ENCODE measurements around the gene NKIRAS1. TPM values are rescaled to one million over a fixed set of nuclear protein-coding genes. Genes with fewer than 3 reads are reported as not detected.
"Not testable (repeated sequence)": the region's sequence is repeated elsewhere in the genome, so short reads cannot be mapped to it uniquely, and the experiment has no call there.

The NKIRAS1 gene
- total RNA-seq, 1 experiment from 2014 or later, result 7.7 TPM

DNA sequence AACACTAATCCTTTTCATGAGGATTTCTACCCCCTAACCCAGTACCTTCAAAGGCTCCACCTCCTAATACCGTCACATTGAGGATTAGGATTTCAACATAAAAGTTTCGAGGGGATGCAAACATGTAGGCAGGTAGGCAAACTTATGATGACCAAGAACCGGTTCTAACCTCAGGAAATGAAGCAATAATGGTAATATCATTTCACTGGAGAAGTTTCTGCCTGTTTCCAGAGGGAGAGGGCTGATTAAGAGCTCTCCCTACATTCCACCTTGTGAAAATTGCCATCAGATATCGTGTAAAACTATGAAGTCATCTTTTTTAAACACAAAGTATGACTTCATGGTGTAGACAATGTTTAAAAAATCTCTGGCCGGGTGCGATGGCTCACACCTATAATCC, 31.6 kb downstream of the NKIRAS1 start:
- Mint-ChIP-seq H3K27me3 (ENCODE audit: unreplicated experiment) (no peaks in the 10 kb centered on the region), H3K36me3 (ENCODE audit: insufficient read depth, unreplicated experiment) (peaks cover 11% of the 10 kb centered on the region), H3K27ac (ENCODE audit: unreplicated experiment) (no peak overlapping the region), H3K4me3 (ENCODE audit: low read depth, unreplicated experiment) (no peak overlapping the region), H3K9me3 (ENCODE audit: low read depth, unreplicated experiment) (no peaks in the 10 kb centered on the region), H3K4me1 (ENCODE audit: low read depth, unreplicated experiment) (no peaks in the 10 kb centered on the region)
- no peak for DNase-seq
- intact Hi-C loops (cut with micrococcal nuclease; ENCODE audit: unreplicated experiment), result loop anchor here (5.0 kb wide), 1 partner anchor 112 kb away; no protein-coding TSS in a partner anchor
- BruUV-seq (replicated peaks), result no TSS peak
- CTCF ChIA-PET, result interaction anchor here (0.8 kb wide), 1 partner anchor 157 kb away, joined by 3 read pairs; no protein-coding TSS in a partner anchor
- TF ChIP-seq, protein P1, sequence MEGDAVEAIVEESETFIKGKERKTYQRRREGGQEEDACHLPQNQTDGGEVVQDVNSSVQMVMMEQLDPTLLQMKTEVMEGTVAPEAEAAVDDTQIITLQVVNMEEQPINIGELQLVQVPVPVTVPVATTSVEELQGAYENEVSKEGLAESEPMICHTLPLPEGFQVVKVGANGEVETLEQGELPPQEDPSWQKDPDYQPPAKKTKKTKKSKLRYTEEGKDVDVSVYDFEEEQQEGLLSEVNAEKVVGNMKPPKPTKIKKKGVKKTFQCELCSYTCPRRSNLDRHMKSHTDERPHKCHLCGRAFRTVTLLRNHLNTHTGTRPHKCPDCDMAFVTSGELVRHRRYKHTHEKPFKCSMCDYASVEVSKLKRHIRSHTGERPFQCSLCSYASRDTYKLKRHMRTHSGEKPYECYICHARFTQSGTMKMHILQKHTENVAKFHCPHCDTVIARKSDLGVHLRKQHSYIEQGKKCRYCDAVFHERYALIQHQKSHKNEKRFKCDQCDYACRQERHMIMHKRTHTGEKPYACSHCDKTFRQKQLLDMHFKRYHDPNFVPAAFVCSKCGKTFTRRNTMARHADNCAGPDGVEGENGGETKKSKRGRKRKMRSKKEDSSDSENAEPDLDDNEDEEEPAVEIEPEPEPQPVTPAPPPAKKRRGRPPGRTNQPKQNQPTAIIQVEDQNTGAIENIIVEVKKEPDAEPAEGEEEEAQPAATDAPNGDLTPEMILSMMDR (IDR thresholded peaks at IDR 0.05; ENCODE audit: unreplicated experiment), result no peak

DNA sequence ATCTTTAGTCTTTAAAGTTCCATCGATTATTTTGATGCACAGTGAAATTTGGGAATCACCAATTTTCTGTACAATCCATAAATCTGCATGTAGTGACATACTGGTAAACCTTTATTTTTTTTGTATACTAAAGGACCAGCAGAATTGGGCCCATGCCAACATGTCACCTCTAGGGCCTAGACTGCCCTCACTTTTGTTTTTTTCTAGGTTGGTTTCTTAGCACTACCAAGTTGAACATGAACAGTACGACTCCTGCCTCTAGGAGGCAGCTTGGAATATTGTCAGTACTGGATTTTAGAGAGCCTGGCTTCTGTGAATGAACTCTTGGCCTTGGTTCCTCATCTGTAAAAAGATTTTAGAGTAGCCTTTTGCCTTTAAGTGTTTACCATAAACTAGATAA, 32.3 kb downstream of the NKIRAS1 start:
- no TSS peak for BruUV-seq (replicated peaks)
- no peak overlapping the region for H3K27ac Mint-ChIP-seq (ENCODE audit: unreplicated experiment)
- no peaks in the 10 kb centered on the region for H3K4me1 Mint-ChIP-seq (ENCODE audit: low read depth, unreplicated experiment)
- H3K9me3 Mint-ChIP-seq (ENCODE audit: low read depth, unreplicated experiment), result no peaks in the 10 kb centered on the region
- peaks cover 11% of the 10 kb centered on the region for H3K36me3 Mint-ChIP-seq (ENCODE audit: insufficient read depth, unreplicated experiment)
- no peaks in the 10 kb centered on the region for H3K27me3 Mint-ChIP-seq (ENCODE audit: unreplicated experiment)
- TF ChIP-seq, protein P1 (IDR thresholded peaks at IDR 0.05; ENCODE audit: unreplicated experiment), result no peak
- CTCF ChIA-PET, result interaction anchor here (0.8 kb wide), 1 partner anchor 156 kb away, joined by 3 read pairs; no protein-coding TSS in a partner anchor
- no peak for DNase-seq
- no peak overlapping the region for H3K4me3 Mint-ChIP-seq (ENCODE audit: low read depth, unreplicated experiment)
- intact Hi-C loops (cut with micrococcal nuclease; ENCODE audit: unreplicated experiment), result no loop called here

DNA sequence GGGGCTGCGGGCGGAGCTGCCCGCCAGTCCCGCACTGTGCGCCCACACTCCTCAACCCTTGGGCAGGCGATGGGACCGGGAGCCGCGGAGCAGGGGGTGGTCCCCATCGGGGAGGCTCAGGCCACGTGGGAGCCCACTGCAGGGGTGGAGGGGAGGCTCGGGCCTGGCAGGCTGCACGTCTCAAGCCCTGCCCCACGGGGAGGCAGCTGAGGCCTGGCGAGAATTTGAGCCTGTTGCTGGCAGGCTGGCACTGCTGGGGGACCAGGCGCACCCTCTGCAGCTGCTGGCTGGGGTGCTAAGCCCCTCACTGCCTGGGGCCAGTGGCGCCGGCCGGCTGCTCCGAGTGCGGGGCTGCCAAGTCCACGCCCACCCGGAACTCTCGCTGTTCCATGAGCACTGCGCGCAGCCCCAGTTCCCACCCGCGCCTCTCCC, 34.3 kb downstream of the NKIRAS1 start:
- no peak overlapping the region for H3K4me3 Mint-ChIP-seq (ENCODE audit: low read depth, unreplicated experiment)
- peaks cover 11% of the 10 kb centered on the region for H3K36me3 Mint-ChIP-seq (ENCODE audit: insufficient read depth, unreplicated experiment)
- CTCF ChIA-PET, result interaction anchor here (1.1 kb wide), 1 partner anchor 16 kb away, joined by 3 read pairs; no protein-coding TSS in a partner anchor
- TF ChIP-seq, protein P1 (IDR thresholded peaks at IDR 0.05; ENCODE audit: unreplicated experiment), result no peak
- H3K4me1 Mint-ChIP-seq (ENCODE audit: low read depth, unreplicated experiment), result no peaks in the 10 kb centered on the region
- intact Hi-C loops (cut with micrococcal nuclease; ENCODE audit: unreplicated experiment), result no loop called here
- H3K9me3 Mint-ChIP-seq (ENCODE audit: low read depth, unreplicated experiment), result no peaks in the 10 kb centered on the region
- no TSS peak for BruUV-seq (replicated peaks)
- no peak overlapping the region for H3K27ac Mint-ChIP-seq (ENCODE audit: unreplicated experiment)
- no peak for DNase-seq
- H3K27me3 Mint-ChIP-seq (ENCODE audit: unreplicated experiment), result no peaks in the 10 kb centered on the region

DNA sequence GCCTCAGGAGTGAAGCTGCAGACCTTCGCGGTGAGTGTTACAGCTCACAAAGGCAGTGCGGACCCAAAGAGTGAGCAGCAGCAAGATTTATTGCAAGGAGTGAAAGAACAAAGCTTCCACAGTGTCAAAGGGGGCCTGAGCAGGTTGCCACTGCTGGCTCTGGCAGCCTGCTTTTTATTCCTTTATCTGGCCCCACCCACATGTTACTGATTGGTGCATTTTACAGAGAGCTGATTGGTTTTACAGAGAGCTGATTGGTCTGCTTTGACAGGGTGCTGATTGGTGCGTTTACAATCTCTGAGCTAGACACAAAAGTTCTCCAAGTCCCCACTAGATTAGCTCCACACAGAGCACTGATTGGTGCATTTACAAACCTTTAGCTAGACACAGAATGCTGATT, 34.8 kb downstream of the NKIRAS1 start:
- intact Hi-C loops (cut with micrococcal nuclease; ENCODE audit: unreplicated experiment); H3K9me3 Mint-ChIP-seq (ENCODE audit: low read depth, unreplicated experiment); H3K4me1 Mint-ChIP-seq (ENCODE audit: low read depth, unreplicated experiment); H3K27ac Mint-ChIP-seq (ENCODE audit: unreplicated experiment); H3K27me3 Mint-ChIP-seq (ENCODE audit: unreplicated experiment); H3K4me3 Mint-ChIP-seq (ENCODE audit: low read depth, unreplicated experiment); DNase-seq; BruUV-seq (replicated peaks): not testable (repeated sequence)
- CTCF ChIA-PET, result interaction anchor here (1.1 kb wide), 1 partner anchor 16 kb away, joined by 3 read pairs; no protein-coding TSS in a partner anchor
- H3K36me3 Mint-ChIP-seq (ENCODE audit: insufficient read depth, unreplicated experiment), result peaks cover 11% of the 10 kb centered on the region

DNA sequence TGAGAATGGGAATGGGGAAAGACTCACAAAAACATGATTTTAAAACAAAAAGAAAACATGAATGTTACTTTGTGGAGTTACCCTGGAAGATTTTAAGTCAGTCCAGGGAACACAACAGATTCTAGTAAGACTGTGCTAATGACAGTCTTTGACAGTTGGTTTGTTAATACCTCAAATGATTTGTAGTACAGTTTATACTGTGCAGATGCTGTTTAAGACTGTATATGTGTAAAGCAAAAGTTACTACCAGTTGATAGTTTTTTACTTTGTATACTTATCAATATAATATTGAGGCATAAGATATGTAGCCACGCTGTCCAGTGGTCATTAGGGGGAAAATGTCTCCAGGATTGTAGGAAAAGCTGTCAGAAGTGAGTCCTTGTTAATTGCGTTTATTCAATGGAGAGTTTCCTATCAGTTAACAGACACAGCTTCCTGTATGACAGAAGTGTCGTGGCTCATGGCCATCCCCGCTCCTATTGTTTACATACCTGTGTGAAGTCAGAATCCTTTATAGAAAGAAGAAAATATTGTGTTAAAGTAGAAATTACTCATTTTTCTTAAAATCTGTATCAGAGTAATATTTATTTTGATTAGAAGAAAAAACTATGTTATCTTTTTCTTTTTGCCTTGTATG, 36.0 kb downstream of the NKIRAS1 start:
- no peak for DNase-seq
- Mint-ChIP-seq H3K4me3 (ENCODE audit: low read depth, unreplicated experiment) (no peak overlapping the region), H3K4me1 (ENCODE audit: low read depth, unreplicated experiment) (no peaks in the 10 kb centered on the region), H3K36me3 (ENCODE audit: insufficient read depth, unreplicated experiment) (peaks cover 11% of the 10 kb centered on the region), H3K27me3 (ENCODE audit: unreplicated experiment) (no peaks in the 10 kb centered on the region), H3K27ac (ENCODE audit: unreplicated experiment) (no peak overlapping the region), H3K9me3 (ENCODE audit: low read depth, unreplicated experiment) (no peaks in the 10 kb centered on the region)
- no TSS peak for BruUV-seq (replicated peaks)
- TF ChIP-seq, protein P1 (IDR thresholded peaks at IDR 0.05; ENCODE audit: unreplicated experiment), result no peak
- CTCF ChIA-PET, result no interaction called here
- intact Hi-C loops (cut with micrococcal nuclease; ENCODE audit: unreplicated experiment), result no loop called here

Measured in Calu3 (cell line).